K562 (cell line): ENCODE results near the gene STX18.

ENCODE experiments used
- ARID3A ChIP-seq: IDR thresholded peaks from 2 replicates; pipeline ENCODE4 v1.6.1; 2012; ENCODE audit warnings: low read depth, low read length, improper control_type of control experiment, borderline replicate concordance
- CTCF ChIP-seq, 3 experiments: IDR thresholded peaks in 2 of 3; conservative IDR thresholded peaks in 1 of 3; 2 replicates each; pipeline ENCODE4 v1.5.1; 2011 to 2012; ENCODE audit warnings: low read length in 3 of 3, mild to moderate bottlenecking in 3 of 3, control low read depth in 2 of 3, improper control_type of control experiment in 1 of 3, inconsistent platforms in 1 of 3, low read depth in 1 of 3, mixed read lengths in 1 of 3, moderate library complexity in 1 of 3; ENCODE audit not compliant: insufficient read depth in 2 of 3
- IRF1 ChIP-seq: sonication (generic); formaldehyde crosslinking; IDR thresholded peaks from 2 replicates; pipeline ENCODE4 v1.8.0; 2022; ENCODE audit warnings: missing genetic modification reagents, mild to moderate bottlenecking, borderline replicate concordance
- JUNB ChIP-seq: fragments of 450-650 bp; formaldehyde crosslinking; conservative IDR thresholded peaks from 2 replicates; pipeline ENCODE4 v1.4.0; 2020; ENCODE audit warnings: mild to moderate bottlenecking
- MAX ChIP-seq: sonication (generic); formaldehyde crosslinking; IDR thresholded peaks from 2 replicates; pipeline ENCODE4 v1.9.0; 2022; ENCODE audit warnings: mild to moderate bottlenecking, missing genetic modification reagents
- NCOA1 ChIP-seq: fragments of 450-650 bp; IDR thresholded peaks from 2 replicates; pipeline ENCODE4 v1.6.1; 2016; ENCODE audit warnings: low read depth
- SIX5 ChIP-seq, 2 experiments: IDR thresholded peaks; 2 replicates each; pipeline ENCODE4 v1.6.1; 2011; ENCODE audit warnings: low read length in 2 of 2, borderline replicate concordance in 1 of 2, low read depth in 1 of 2, mild to moderate bottlenecking in 1 of 2, moderate library complexity in 1 of 2; ENCODE audit not compliant: insufficient read depth in 1 of 2
- ZBTB1 ChIP-seq: sonication (generic); formaldehyde crosslinking; IDR thresholded peaks from 2 replicates; pipeline ENCODE4 v1.8.1; 2023; ENCODE audit warnings: missing genetic modification reagents, low read depth, mild to moderate bottlenecking, borderline replicate concordance
- ZNF707 ChIP-seq: fragments of 250-450 bp; sonication (Bioruptor Pico); conservative IDR thresholded peaks from 2 replicates; pipeline ENCODE4 v1.8.0; 2022; ENCODE audit warnings: inconsistent platforms, mild to moderate bottlenecking, moderate library complexity

GRCh38 chr4:4411906-4412305 is 129.9 kb downstream of the STX18 start:
- no peak for TF ChIP-seq ZBTB1 (CRISPR knock-in tag)
- no peak for TF ChIP-seq CTCF (IDR thresholded peaks at IDR 0.05 in 2 of 3, conservative IDR thresholded peaks at IDR 0.05 in 1 of 3; ENCODE audit: insufficient read depth in 2 of 3, low read depth in 1 of 3, low read length in 3 of 3)
- TF ChIP-seq JUNB (CRISPR knock-in tag): no peak
- no peak for TF ChIP-seq SIX5 (IDR thresholded peaks at IDR 0.05; ENCODE audit: borderline replicate concordance in 1 of 2, insufficient read depth in 1 of 2, low read depth in 1 of 2, low read length in 2 of 2)
- TF ChIP-seq ARID3A: no peak
- TF ChIP-seq IRF1 (CRISPR knock-in tag): no peak
- no peak for TF ChIP-seq MAX (CRISPR knock-in tag)
- no peak for TF ChIP-seq ZNF707
- TF ChIP-seq NCOA1: no peak
